HEK293 (cell line): Measurements from ENCODE around the gene TIMP2.

ENCODE experiments used
- CTCF ChIA-PET: fragments of 350-600 bp; formaldehyde crosslinking; extraction: SDS; loops from one replicate; lab custom pipeline; 2021; ENCODE audit warnings: antibody characterized with exemption; lab: Yijun Ruan, JAX
- POLR2A ChIA-PET: fragments of 300-600 bp; formaldehyde crosslinking; extraction: SDS; loops from one replicate; lab custom pipeline; 2020; ENCODE audit warnings: antibody characterized with exemption, inconsistent platforms; lab: Yijun Ruan, JAX
- H3K27ac ChIP-seq: fragments of 200-500 bp; sonication (Bioruptor generic); 2 replicates; pipeline ENCODE4 v1.5.1; 2014; ENCODE audit warnings: low read depth, low read length, control low read depth, inconsistent platforms; ENCODE audit errors: extremely low read depth
- H3K36me3 ChIP-seq, 2 experiments: fragments of 200-500 bp in 1 of 2; sonication (Bioruptor generic) in 1 of 2; 1 replicate in 1 of 2; 2 replicates in 1 of 2; pipeline ENCODE4 v1.5.1; 2014 to 2017; ENCODE audit warnings: inconsistent platforms in 2 of 2, low read length in 2 of 2; ENCODE audit not compliant: control insufficient read depth in 2 of 2, insufficient read depth in 1 of 2
- H3K4me1 ChIP-seq: fragments of 200-500 bp; sonication (Bioruptor generic); 2 replicates; pipeline ENCODE4 v1.5.1; 2014; ENCODE audit warnings: mild to moderate bottlenecking, low read length, inconsistent platforms; ENCODE audit not compliant: control insufficient read depth, insufficient read depth
- H3K4me3 ChIP-seq: 2 replicates; pipeline ENCODE4 v1.5.1; 2011; ENCODE audit warnings: low read depth, mild to moderate bottlenecking, control low read depth, low read length, moderate library complexity
- H3K9me3 ChIP-seq: fragments of 200-500 bp; sonication (Bioruptor generic); 2 replicates; pipeline ENCODE4 v1.5.1; 2014; ENCODE audit warnings: low read depth, low read length, inconsistent platforms; ENCODE audit not compliant: control insufficient read depth, insufficient read depth
- ATF2 ChIP-seq: fragments of 450-650 bp; formaldehyde crosslinking; IDR thresholded peaks from 2 replicates; pipeline ENCODE4 v1.5.1; 2016; ENCODE audit warnings: missing biosample characterization, missing genetic modification characterization, low read depth
- BCL11A ChIP-seq: fragments of 450-650 bp; formaldehyde crosslinking; IDR thresholded peaks from 2 replicates; pipeline ENCODE4 v1.5.1; 2016; ENCODE audit warnings: low read depth, missing biosample characterization, missing genetic modification characterization
- BCL6B ChIP-seq: fragments of 450-650 bp; formaldehyde crosslinking; IDR thresholded peaks from 2 replicates; pipeline ENCODE4 v1.5.1; 2017; ENCODE audit warnings: missing biosample characterization, missing genetic modification characterization
- FEZF1 ChIP-seq: fragments of 450-650 bp; formaldehyde crosslinking; IDR thresholded peaks from 2 replicates; pipeline ENCODE4 v1.5.1; 2016; ENCODE audit warnings: missing biosample characterization, missing genetic modification characterization
- GLIS1 ChIP-seq: fragments of 450-650 bp; formaldehyde crosslinking; IDR thresholded peaks from 2 replicates; pipeline ENCODE4 v1.5.1; 2016; ENCODE audit warnings: missing biosample characterization, missing genetic modification characterization
- GLIS2 ChIP-seq: fragments of 450-650 bp; formaldehyde crosslinking; IDR thresholded peaks from 2 replicates; pipeline ENCODE4 v1.5.1; 2016; ENCODE audit warnings: missing biosample characterization, missing genetic modification characterization
- KLF1 ChIP-seq: fragments of 450-650 bp; formaldehyde crosslinking; IDR thresholded peaks from 2 replicates; pipeline ENCODE4 v1.5.1; 2016; ENCODE audit warnings: missing biosample characterization, missing genetic modification characterization
- KLF9 ChIP-seq: fragments of 450-650 bp; formaldehyde crosslinking; IDR thresholded peaks from 2 replicates; pipeline ENCODE4 v1.5.1; 2016; ENCODE audit warnings: missing biosample characterization, missing genetic modification characterization, low read depth
- PATZ1 ChIP-seq: fragments of 450-650 bp; formaldehyde crosslinking; IDR thresholded peaks from 2 replicates; pipeline ENCODE4 v1.5.1; 2016; ENCODE audit warnings: missing biosample characterization, missing genetic modification characterization
- YY1 ChIP-seq: fragments of 450-650 bp; formaldehyde crosslinking; IDR thresholded peaks from 2 replicates; pipeline ENCODE4 v1.5.1; 2018; ENCODE audit warnings: missing biosample characterization, missing genetic modification characterization
- YY2 ChIP-seq: fragments of 450-650 bp; formaldehyde crosslinking; IDR thresholded peaks from 2 replicates; pipeline ENCODE4 v1.5.1; 2016; ENCODE audit warnings: missing biosample characterization, missing genetic modification characterization
- ZBTB17 ChIP-seq: fragments of 450-650 bp; formaldehyde crosslinking; IDR thresholded peaks from 2 replicates; pipeline ENCODE4 v1.5.1; 2016; ENCODE audit warnings: missing biosample characterization, missing genetic modification characterization
- ZBTB21 ChIP-seq: fragments of 450-650 bp; formaldehyde crosslinking; IDR thresholded peaks from 2 replicates; pipeline ENCODE4 v1.5.1; 2017; ENCODE audit warnings: missing biosample characterization, missing genetic modification characterization
- ZBTB7A ChIP-seq: fragments of 450-650 bp; formaldehyde crosslinking; IDR thresholded peaks from 2 replicates; pipeline ENCODE4 v1.5.1; 2016; ENCODE audit warnings: low read depth, missing biosample characterization, missing genetic modification characterization
- ZFHX2 ChIP-seq: fragments of 450-650 bp; formaldehyde crosslinking; conservative IDR thresholded peaks from 2 replicates; pipeline ENCODE4 v1.5.1; 2016; ENCODE audit warnings: missing biosample characterization, missing genetic modification characterization
- ZIC2 ChIP-seq: fragments of 450-650 bp; formaldehyde crosslinking; IDR thresholded peaks from 2 replicates; pipeline ENCODE4 v1.5.1; 2016; ENCODE audit warnings: missing biosample characterization, missing genetic modification characterization
- ZNF112 ChIP-seq: fragments of 450-650 bp; formaldehyde crosslinking; IDR thresholded peaks from 2 replicates; pipeline ENCODE4 v1.5.0; 2017; ENCODE audit warnings: missing biosample characterization, missing genetic modification characterization
- ZNF169 ChIP-seq: fragments of 450-650 bp; formaldehyde crosslinking; IDR thresholded peaks from 2 replicates; pipeline ENCODE4 v1.5.1; 2016; ENCODE audit warnings: missing biosample characterization, missing genetic modification characterization
- ZNF174 ChIP-seq: fragments of 450-650 bp; formaldehyde crosslinking; IDR thresholded peaks from 2 replicates; pipeline ENCODE4 v1.5.0; 2017; ENCODE audit warnings: missing biosample characterization, mild to moderate bottlenecking, missing genetic modification characterization
- ZNF2 ChIP-seq: fragments of 450-650 bp; formaldehyde crosslinking; IDR thresholded peaks from 2 replicates; pipeline ENCODE4 v1.5.1; 2016; ENCODE audit warnings: missing biosample characterization, missing genetic modification characterization
- ZNF23 ChIP-seq: fragments of 450-650 bp; formaldehyde crosslinking; IDR thresholded peaks from 2 replicates; pipeline ENCODE4 v1.5.1; 2016; ENCODE audit warnings: missing biosample characterization, missing genetic modification characterization, borderline replicate concordance
- ZNF274 ChIP-seq, 2 experiments: fragments of 200-500 bp in 1 of 2; fragments of 450-650 bp in 1 of 2; sonication (Bioruptor generic) in 1 of 2; formaldehyde crosslinking in 1 of 2; IDR thresholded peaks; 2 replicates each; pipeline versions ENCODE4 v1.5.1 to v1.6.1; 2014 to 2016; ENCODE audit warnings: borderline replicate concordance in 1 of 2, inconsistent platforms in 1 of 2, low read length in 1 of 2, missing biosample characterization in 1 of 2, missing genetic modification characterization in 1 of 2
- ZNF341 ChIP-seq: fragments of 450-650 bp; formaldehyde crosslinking; IDR thresholded peaks from 2 replicates; pipeline ENCODE4; 2016; ENCODE audit warnings: low read depth, missing biosample characterization, missing genetic modification characterization
- ZNF350 ChIP-seq: fragments of 450-650 bp; formaldehyde crosslinking; IDR thresholded peaks from 2 replicates; pipeline ENCODE4 v1.5.0; 2017; ENCODE audit warnings: missing biosample characterization, mild to moderate bottlenecking, missing genetic modification characterization
- ZNF473 ChIP-seq: fragments of 450-650 bp; formaldehyde crosslinking; IDR thresholded peaks from 2 replicates; pipeline ENCODE4 v1.5.1; 2017; ENCODE audit warnings: missing biosample characterization, missing genetic modification characterization
- ZNF548 ChIP-seq: fragments of 450-650 bp; formaldehyde crosslinking; IDR thresholded peaks from 2 replicates; pipeline ENCODE4 v1.5.1; 2016; ENCODE audit warnings: missing biosample characterization, missing genetic modification characterization
- ZNF629 ChIP-seq: fragments of 450-650 bp; formaldehyde crosslinking; IDR thresholded peaks from 2 replicates; pipeline ENCODE4 v1.5.1; 2017; ENCODE audit warnings: missing biosample characterization, missing genetic modification characterization
- ZNF677 ChIP-seq: fragments of 450-650 bp; IDR thresholded peaks from 2 replicates; pipeline ENCODE4 v1.5.0; 2018; ENCODE audit warnings: missing biosample characterization, mild to moderate bottlenecking, missing genetic modification characterization, moderate library complexity
- ZNF837 ChIP-seq: fragments of 450-650 bp; formaldehyde crosslinking; IDR thresholded peaks from 2 replicates; pipeline ENCODE4 v1.5.1; 2016; ENCODE audit warnings: missing biosample characterization, missing genetic modification characterization
- ZNF843 ChIP-seq: fragments of 450-650 bp; formaldehyde crosslinking; IDR thresholded peaks from 2 replicates; pipeline ENCODE4 v1.5.1; 2016; ENCODE audit warnings: missing biosample characterization, missing genetic modification characterization
- ZSCAN16 ChIP-seq: fragments of 450-650 bp; formaldehyde crosslinking; IDR thresholded peaks from 2 replicates; pipeline ENCODE4 v1.5.1; 2016; ENCODE audit warnings: missing biosample characterization, missing genetic modification characterization
- ZSCAN23 ChIP-seq: fragments of 450-650 bp; formaldehyde crosslinking; IDR thresholded peaks from 2 replicates; pipeline ENCODE4 v1.5.1; 2016; ENCODE audit warnings: missing biosample characterization, missing genetic modification characterization
- ZSCAN5A ChIP-seq: fragments of 450-650 bp; formaldehyde crosslinking; IDR thresholded peaks from 2 replicates; pipeline ENCODE4 v1.5.1; 2016; ENCODE audit warnings: missing biosample characterization, missing genetic modification characterization
- ZXDB ChIP-seq: fragments of 450-650 bp; formaldehyde crosslinking; IDR thresholded peaks from 2 replicates; pipeline ENCODE4 v1.5.1; 2016; ENCODE audit warnings: missing biosample characterization, missing genetic modification characterization

Gene TIMP2

GRCh38 chr17:78903101-78903779, 21.9 kb downstream of the TIMP2 start, which contains the start of gene CEP295NL:
CEP295NL (minus strand) TSS chr17:78903201; CDS start chr17:78901828, 1,373 bp downstream.
- Histone ChIP-seq H3K36me3 (peaks cover 0 to 4% of the 10 kb centered on the region in 2 experiments; a peak in 1 of 3 replicates), H3K4me3 (no peak within 1 kb of the TSS), H3K4me1 (no peaks in the 10 kb centered on the region; the same call in 1 of the 2 replicates), H3K27ac (no peak within 1 kb of the TSS), H3K9me3 (no peaks in the 10 kb centered on the region)
- POLR2A ChIA-PET = interaction anchor here (0.6 kb wide), 1 partner anchor 21 kb away, joined by 3 read pairs; no protein-coding TSS in a partner anchor
- CTCF ChIA-PET = interaction anchor here (0.7 to 1.7 kb wide), 2 partner anchors 15 to 38 kb away, joined by 5 to 8 read pairs; no protein-coding TSS in a partner anchor
- TF ChIP-seq YY1 (tag by site-specific recombination) (no peak), ZBTB21 (peak; percentile 82; the same call in 1 of the 2 replicates), PATZ1 (tag by site-specific recombination) (peak; percentile 48), GLIS2 (tag by site-specific recombination) (peak; percentile 61), ZNF677 (no peak), ZSCAN5A (no peak), BCL11A (no peak), ZNF2 (tag by site-specific recombination) (no peak), KLF9 (tag by site-specific recombination) (no peak), ZNF341 (tag by site-specific recombination) (peak; percentile 33), ZNF350 (no peak), ZFHX2 (tag by site-specific recombination) (peak; percentile 66), BCL6B (tag by site-specific recombination) (no peak), ZNF274 (IDR thresholded peaks at IDR 0.05; ENCODE audit: low read length) (no peak), ZNF274 (tag by site-specific recombination; IDR thresholded peaks at IDR 0.05; ENCODE audit: borderline replicate concordance) (no peak), ZNF629 (peak; percentile 91), YY2 (tag by site-specific recombination) (no peak), ZNF843 (tag by site-specific recombination) (no peak), ZBTB17 (tag by site-specific recombination) (no peak), ZSCAN16 (no peak), GLIS1 (tag by site-specific recombination) (peak; percentile 87), ZNF23 (tag by site-specific recombination) (no peak), ZIC2 (peak; percentile 85), ZBTB7A (tag by site-specific recombination) (no peak), ZNF174 (tag by site-specific recombination) (no peak), ZSCAN23 (tag by site-specific recombination) (no peak), ZNF548 (tag by site-specific recombination) (no peak), ATF2 (tag by site-specific recombination) (0 out of 2 replicates have a peak, but pooled peaks have one; percentile 28), FEZF1 (tag by site-specific recombination) (no peak), ZXDB (tag by site-specific recombination) (no peak), KLF1 (no peak), ZNF837 (no peak), ZNF473 (tag by site-specific recombination) (no peak), ZNF112 (tag by site-specific recombination) (no peak), ZNF169 (tag by site-specific recombination) (no peak)
